ENCODE data around the gene TNFSF15.
"Not testable (repeated sequence)": the region's sequence is repeated elsewhere in the genome, so short reads cannot be mapped to it uniquely, and the experiment has no call there.

Gene TNFSF15

DNA sequence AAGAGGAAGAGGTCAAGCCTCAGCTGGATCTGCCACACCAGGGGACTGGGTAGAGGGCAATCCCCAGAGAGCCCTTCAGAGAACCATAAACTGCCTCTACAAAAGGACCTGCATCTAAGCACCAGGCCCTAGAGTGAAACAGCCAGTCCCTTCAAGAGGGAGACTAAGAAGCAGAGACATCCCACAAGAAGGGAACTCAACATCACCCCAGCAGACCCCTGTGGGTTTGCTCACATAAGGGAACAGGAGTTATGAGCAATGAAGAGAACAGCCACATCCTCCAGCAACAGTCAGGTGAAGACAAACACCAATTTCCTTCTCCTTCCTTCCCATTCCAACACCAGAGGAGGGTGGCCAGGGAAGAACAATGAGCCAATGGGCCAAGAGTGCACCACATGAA, 48.9 kb downstream of the TNFSF15 start:
- H3K4me3 ChIP-seq (ENCODE audit: low read depth, low read length): no peak overlapping the region

DNA sequence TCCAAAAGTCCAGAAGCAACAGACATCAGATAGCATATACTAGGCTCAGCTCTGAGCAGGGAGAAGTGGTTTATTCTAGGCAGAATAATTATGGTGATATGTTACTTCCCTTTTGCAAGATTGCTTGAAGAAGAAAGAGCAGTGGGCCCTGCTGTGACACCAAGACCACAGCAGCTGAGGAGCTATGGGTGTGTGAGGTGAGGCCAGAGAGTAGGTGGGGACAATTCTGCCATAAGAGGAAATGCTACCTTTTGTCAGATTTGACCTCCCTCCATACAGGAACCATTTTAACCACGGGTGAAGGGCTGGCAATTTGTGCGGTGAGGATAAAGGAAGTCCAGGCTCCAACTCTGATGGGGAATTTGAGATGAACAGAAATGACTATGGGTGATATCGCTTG, 51.3 kb downstream of the TNFSF15 start:
- no peak overlapping the region for H3K4me3 ChIP-seq (ENCODE audit: low read depth, low read length)

DNA sequence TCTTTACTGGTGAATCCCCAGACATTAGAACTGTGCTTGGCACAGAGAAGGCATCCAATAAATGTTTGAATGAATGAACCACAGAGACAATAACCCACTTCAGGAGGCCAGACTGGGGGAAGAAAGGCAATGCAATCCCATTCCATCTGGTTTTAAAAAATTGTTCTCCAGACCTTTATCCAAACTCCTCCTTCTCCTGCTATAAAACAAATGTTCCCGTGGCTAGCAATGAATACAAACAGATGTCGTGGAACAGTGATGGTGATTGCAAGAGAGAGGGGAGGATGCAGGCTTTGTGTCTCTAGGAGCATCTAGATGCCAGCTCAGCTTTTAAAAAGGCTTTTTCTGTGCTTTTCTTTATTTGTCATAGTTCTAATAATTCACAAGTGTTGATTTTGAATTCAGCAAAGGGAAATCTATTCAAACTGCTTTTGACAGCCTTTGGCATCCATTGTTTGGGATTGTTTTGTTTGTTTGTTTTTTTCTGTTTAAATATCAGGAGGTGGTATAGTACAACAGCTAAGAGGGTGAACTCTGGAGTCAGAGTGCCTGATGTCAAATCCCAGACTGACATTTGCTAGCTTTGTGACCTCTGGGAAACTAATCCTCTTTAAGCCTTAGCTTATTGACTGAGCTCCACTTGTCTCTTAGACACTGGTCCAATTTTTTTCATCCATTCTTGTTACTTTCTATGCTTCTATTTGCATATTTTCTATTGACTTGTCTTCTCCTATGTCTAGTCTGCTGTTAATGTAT, 59.1 kb downstream of the TNFSF15 start:
- no peak overlapping the region for H3K4me3 ChIP-seq (ENCODE audit: low read depth, low read length)

DNA sequence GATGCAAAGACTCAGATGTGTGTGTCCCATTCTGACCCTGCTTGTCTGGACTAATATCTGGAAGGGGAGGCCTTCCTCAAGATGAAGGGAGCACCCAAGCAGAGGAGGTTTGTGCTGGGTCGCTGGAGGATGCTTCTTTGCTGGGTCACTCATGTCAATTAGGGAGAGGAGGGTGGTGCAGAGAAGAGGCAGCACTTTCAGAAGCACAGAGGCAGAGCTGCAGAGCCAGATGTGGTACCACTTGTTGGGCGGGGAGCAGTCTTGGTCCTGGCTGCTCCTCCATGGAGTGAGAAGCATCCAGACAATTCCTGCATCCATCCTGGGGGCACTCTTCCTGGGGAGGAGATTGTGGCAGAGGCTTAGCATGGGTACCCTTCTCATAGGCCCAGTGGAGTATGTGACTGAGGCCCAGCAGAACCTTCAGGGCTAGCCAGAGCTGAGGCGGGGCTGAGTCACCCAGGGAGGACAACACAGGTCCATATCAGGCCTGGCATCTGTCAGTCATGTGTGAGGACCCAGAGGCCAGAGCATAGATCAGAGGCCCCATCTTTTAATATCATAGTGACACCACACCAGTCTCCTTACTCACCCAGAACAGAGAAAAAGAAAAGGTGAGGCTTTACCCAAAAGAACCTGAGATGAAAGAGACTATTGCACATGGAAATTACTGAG, 59.8 kb downstream of the TNFSF15 start:
- H3K4me3 ChIP-seq (ENCODE audit: low read depth, low read length): no peak overlapping the region

DNA sequence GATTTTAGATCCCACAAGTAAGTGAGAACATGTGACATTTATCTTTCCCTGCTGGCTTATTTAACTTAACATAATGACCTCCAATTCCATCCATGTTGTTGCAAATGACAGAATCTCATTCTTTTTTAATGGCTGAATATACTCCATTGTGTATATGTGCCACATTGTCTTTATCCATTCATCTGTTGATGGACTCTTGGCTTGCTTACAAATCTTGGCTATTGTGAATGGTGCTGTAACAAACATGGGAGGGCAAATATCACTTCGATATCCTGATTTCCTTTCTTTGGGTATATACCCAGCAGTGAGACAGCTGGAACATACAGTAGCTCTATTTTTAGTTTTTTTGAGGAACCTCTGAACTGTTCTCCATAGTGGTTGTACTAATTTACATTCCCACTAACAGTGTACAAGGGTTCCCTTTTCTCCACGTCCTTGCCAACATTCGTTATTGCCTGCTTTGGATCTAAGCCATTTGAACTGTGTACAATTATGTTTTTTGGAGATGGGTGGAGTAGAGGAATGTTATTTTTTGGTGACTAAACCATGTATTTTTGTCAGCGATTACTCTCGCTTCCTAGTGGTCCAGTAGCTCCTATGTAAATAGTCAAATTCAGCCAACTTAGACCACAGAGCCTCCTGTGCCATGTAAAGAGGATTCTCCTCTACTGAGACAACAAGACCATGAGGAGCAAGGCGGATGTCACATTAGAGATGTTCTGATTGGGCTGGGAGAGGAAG, 60.6 kb downstream of the TNFSF15 start:
- no peak overlapping the region for H3K4me3 ChIP-seq (ENCODE audit: low read depth, low read length)

DNA sequence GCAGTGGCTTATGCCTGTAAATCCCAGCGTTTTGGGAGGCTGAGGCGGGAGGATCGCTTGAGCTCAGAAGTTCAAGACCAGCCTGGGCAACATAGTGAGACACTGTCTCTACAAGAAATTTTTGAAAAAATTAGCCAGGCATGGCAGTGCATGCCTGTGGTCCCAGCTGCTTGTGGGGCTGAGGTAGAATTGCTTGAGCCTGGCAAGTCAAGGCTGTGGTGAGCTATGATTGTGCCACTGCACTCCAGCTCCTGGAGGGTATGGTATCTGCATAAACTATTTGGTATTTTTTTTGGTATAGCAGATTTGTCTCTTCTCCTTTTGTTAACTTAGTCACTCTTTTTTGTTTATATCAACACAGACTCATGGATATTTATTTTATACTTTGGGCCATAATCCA, 62.4 kb downstream of the TNFSF15 start:
- no peak overlapping the region for H3K4me3 ChIP-seq (ENCODE audit: low read depth, low read length)

DNA sequence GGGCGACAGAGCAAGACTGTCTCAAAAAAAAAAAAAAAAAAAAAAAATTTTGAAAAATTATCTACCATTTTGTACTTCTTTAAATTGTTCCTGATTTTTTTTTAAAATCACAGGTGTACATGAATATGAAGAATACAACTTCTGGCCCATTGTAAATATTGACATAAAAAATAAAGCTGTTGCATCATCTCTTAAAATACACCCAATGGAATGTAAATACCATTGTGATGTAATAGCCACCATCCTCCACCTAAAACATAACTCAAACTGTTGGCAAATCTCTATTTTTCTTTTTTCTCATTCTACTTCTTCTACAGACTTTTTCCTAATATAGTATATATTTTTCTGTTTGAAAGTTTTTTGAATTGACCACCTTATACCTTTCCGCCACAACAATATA, 62.9 kb downstream of the TNFSF15 start:
- no peak overlapping the region for H3K4me3 ChIP-seq (ENCODE audit: low read depth, low read length)

DNA sequence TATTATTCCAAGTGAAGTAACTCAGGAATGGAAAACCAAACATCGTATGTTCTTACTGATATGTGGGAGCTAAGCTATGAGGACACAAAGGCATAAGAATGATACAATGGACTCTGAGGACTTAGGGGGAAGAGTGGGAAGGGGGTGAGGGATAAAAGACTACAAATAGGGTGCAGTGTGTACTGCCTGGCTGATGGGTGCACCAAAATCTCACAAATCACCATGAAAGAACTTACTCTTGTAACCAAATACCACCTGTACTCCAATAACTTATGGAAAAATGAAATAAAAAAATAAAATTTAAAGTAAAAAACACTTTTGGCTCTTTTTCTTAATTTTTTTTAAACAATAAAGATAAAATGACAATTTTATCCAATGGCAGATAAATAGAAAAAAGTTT, 64.3 kb downstream of the TNFSF15 start:
- H3K4me3 ChIP-seq (ENCODE audit: low read depth, low read length): not testable (repeated sequence)

DNA sequence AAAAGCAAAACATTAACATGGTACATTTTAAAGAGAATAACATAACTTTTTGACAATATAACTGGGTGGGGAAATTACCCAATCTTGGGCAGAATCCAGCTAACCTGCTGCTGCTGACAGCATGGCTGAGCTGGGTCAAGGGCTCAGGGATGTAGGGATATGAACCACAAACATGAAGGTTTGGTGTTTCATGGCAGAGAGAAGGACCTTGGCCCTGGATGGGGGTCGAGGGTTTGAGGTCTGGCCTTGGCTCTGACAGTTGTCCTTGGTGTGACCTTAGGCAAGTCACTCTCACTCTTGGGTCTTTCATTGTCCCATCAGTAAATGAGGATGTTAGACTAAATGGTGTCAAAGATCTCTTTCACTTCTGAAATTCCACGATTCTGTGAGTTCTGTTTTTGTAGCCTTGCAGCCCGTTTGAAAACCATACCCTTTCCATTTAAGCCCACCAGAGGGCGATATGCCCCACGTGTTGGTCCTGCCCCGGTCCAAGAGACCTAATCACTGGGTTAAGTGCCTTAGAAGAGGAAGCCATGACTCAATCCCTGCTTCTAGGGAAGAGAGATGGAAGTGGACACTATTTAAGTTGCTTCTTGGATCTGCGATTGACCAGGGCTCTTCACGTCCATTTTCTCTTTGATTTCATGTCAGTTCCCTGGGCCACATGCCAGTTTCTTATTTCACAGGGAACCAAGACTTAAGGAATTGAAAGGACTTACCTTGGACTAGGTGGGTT, 67.1 kb downstream of the TNFSF15 start:
- H3K4me3 ChIP-seq (ENCODE audit: low read depth, low read length): no peak overlapping the region

DNA sequence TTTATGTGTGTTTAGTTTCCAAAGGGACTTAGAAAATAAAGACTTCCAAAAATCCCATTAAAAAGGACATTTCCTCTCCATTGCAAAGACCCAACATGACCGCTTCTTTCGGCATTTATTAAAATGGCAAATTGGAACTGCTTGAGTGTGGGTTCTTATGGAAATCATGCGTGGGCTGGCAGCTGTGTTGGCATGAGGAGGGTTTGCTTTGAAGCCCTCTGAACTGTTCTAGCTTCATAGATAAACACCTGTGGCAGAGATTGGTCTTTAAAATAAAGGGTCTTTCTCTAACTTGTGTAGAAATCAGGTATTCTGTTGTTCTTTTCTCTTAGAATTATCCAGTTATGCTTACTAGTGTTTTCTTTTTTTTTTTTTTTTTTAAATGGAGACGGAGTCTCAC, 68.0 kb downstream of the TNFSF15 start:
- no peak overlapping the region for H3K4me3 ChIP-seq (ENCODE audit: low read depth, low read length)

DNA sequence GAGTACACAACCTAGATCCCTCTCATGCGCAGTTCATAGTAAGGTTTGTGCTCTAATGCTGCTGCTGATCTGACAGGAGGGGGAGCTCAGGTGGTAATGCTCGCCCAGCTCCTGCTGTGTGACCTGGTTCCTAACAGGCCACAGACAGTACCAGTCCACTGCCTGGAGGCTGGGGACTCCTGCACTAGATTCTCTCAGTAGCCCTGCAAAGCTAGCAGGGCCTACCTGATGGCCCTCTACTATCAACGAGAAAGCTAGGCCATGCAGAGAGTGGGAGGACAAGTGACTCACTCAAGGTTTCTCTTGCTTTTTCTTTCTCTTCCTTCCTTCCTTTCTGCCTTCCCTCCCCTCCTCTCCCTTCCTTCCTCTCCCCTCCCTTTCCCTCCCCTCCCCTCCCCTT, 68.7 kb downstream of the TNFSF15 start:
- H3K4me3 ChIP-seq (ENCODE audit: low read depth, low read length): no peak overlapping the region

DNA sequence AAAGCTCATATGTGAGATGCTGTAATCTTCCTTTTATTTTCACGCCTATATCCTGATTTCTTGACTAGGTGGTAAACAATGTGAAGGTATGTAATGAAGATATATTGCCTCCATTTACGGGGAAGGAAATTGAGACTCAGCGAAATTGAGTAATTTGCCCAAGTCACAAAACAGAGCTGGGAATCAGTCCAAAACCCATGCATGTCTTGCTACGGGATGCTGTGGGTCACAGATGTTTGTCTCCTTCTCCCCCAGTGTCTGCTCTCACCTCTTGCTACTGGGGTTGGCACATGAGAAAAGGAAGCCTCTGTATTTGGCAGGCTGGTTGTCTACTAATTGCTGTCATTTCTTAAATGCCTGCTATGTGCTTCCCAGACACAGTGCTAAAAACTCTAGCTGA, 70.1 kb downstream of the TNFSF15 start:
- H3K4me3 ChIP-seq (ENCODE audit: low read depth, low read length): no peak overlapping the region

DNA sequence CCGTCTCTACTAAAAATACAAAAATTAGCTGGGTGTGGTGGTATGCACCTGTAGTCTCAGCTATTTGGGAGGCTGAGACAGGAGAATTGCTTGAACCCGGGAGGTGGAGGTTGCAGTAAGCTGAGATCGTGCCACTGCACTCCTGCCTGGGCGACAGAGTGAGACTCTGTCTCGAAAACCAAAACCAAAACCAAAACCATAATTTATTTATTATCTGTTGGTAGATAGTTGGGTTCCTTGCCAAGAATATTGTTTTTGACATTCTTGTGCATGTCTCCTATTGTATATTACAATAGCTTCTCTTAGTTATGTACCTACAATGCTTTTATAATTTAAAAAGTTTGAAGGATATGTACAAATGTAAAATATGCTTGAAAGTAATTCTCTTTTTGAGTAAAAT, 70.7 kb downstream of the TNFSF15 start:
- not testable (repeated sequence) for H3K4me3 ChIP-seq (ENCODE audit: low read depth, low read length)

All from iPS-11a (cell line).